SU-DHL-6 (cell line): ENCODE data around the gene EOMES.

Experiments
- H2AFZ ChIP-seq: fragments of 200-600 bp; sonication (generic); 2 replicates; pipeline ENCODE4 v1.6.1; 2014; ENCODE audit warnings: low read depth, mild to moderate bottlenecking, moderate library complexity, mixed read lengths, antibody characterized with exemption, low read length; ENCODE audit not compliant: severe bottlenecking
- H3F3A ChIP-seq: fragments of 200-600 bp; shearing (Covaris generic); 2 replicates; pipeline ENCODE4 v1.6.0; 2016; ENCODE audit warnings: antibody characterized with exemption, mild to moderate bottlenecking; ENCODE audit not compliant: insufficient read depth
- H3K27ac ChIP-seq: fragments of 200-600 bp; sonication (generic); 2 replicates; pipeline ENCODE4 v1.5.1; 2016; ENCODE audit warnings: low read depth, mild to moderate bottlenecking, low read length, moderate library complexity, mixed read lengths
- H3K27me3 ChIP-seq: fragments of 200-600 bp; sonication (generic), shearing (Covaris generic); 2 replicates; pipeline ENCODE4 v1.6.0; 2014; ENCODE audit warnings: mild to moderate bottlenecking, low read length
- H3K36me3 ChIP-seq: fragments of 200-600 bp; sonication (generic); 2 replicates; pipeline ENCODE4 v1.6.1; 2014; ENCODE audit warnings: mild to moderate bottlenecking, low read length, mixed read lengths
- H3K4me2 ChIP-seq: fragments of 300-600, 200-600 bp; shearing (Covaris generic), sonication (generic); 2 replicates; pipeline ENCODE4 v1.6.0; 2014; ENCODE audit warnings: low read length, low read depth, mild to moderate bottlenecking; ENCODE audit not compliant: poor library complexity, severe bottlenecking
- H3K4me3 ChIP-seq: fragments of 200-600 bp; sonication (generic); 2 replicates; pipeline ENCODE4 v1.5.1; 2014; ENCODE audit warnings: antibody characterized with exemption, low read length, mild to moderate bottlenecking, mixed read lengths; ENCODE audit not compliant: insufficient read depth, poor library complexity, severe bottlenecking
- H3K79me2 ChIP-seq: fragments of 200-600 bp; sonication (generic); 2 replicates; pipeline ENCODE4 v1.6.1; 2014; ENCODE audit warnings: mild to moderate bottlenecking, low read length, moderate library complexity; ENCODE audit not compliant: insufficient read depth
- H3K9ac ChIP-seq: fragments of 200-600 bp; sonication (generic); 2 replicates; pipeline ENCODE4 v1.7.0; 2014; ENCODE audit warnings: mild to moderate bottlenecking, low read length
- H3K9me2 ChIP-seq: fragments of 200-600 bp; sonication (generic); replicated peaks from 2 replicates; pipeline ENCODE4 v1.6.1; 2014; ENCODE audit warnings: low read length; ENCODE audit not compliant: insufficient read depth
- H3K9me3 ChIP-seq: fragments of 200-600 bp; sonication (generic); 2 replicates; pipeline ENCODE4 v1.6.1; 2014; ENCODE audit warnings: low read length, mixed read lengths; ENCODE audit not compliant: insufficient read depth
- H4K20me1 ChIP-seq: fragments of 200-600 bp; sonication (generic); 2 replicates; pipeline ENCODE4 v1.6.1; 2014; ENCODE audit warnings: low read depth, mild to moderate bottlenecking, antibody characterized with exemption, low read length, moderate library complexity, mixed read lengths
- EZH2phosphoT487 ChIP-seq: fragments of 200-600 bp; sonication (generic), shearing (Covaris generic); conservative IDR thresholded peaks from 2 replicates; pipeline ENCODE4 v1.6.1; 2018; ENCODE audit warnings: mild to moderate bottlenecking, antibody characterized with exemption, low read length, moderate library complexity, mixed read lengths
- TF ChIP-seq, protein P1 (sequence below): fragments of 200-600 bp; sonication (generic); IDR thresholded peaks from one replicate; pipeline ENCODE4 v1.5.1; 2017; ENCODE audit warnings: antibody characterized with exemption, mild to moderate bottlenecking, low read length, moderate library complexity; ENCODE audit not compliant: insufficient read depth, poor library complexity, severe bottlenecking

The EOMES gene

GRCh38 chr3:27715454-27715806 lies 6.7 kb downstream of the EOMES start:
- TF ChIP-seq EZH2phosphoT487, result no peak
- TF ChIP-seq, protein P1, sequence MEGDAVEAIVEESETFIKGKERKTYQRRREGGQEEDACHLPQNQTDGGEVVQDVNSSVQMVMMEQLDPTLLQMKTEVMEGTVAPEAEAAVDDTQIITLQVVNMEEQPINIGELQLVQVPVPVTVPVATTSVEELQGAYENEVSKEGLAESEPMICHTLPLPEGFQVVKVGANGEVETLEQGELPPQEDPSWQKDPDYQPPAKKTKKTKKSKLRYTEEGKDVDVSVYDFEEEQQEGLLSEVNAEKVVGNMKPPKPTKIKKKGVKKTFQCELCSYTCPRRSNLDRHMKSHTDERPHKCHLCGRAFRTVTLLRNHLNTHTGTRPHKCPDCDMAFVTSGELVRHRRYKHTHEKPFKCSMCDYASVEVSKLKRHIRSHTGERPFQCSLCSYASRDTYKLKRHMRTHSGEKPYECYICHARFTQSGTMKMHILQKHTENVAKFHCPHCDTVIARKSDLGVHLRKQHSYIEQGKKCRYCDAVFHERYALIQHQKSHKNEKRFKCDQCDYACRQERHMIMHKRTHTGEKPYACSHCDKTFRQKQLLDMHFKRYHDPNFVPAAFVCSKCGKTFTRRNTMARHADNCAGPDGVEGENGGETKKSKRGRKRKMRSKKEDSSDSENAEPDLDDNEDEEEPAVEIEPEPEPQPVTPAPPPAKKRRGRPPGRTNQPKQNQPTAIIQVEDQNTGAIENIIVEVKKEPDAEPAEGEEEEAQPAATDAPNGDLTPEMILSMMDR, result no peak
- Histone ChIP-seq H3K36me3 (no peaks in the 10 kb centered on the region), H3K9me3 (no peaks in the 10 kb centered on the region), H3F3A (no peaks in the 10 kb centered on the region), H3K27me3 (no peaks in the 10 kb centered on the region), H3K4me3 (no peak overlapping the region), H3K9ac (no peak overlapping the region), H3K27ac (no peak overlapping the region), H3K79me2 (no peaks in the 10 kb centered on the region), H3K4me2 (no peak overlapping the region), H3K9me2 (no peaks in the 10 kb centered on the region), H2AFZ (no peak overlapping the region), H4K20me1 (no peaks in the 10 kb centered on the region)

GRCh38 chr3:27714692-27715453 lies 7.2 kb downstream of the EOMES start:
- H3K4me2 ChIP-seq, result no peak overlapping the region
- no peaks in the 10 kb centered on the region for H3K79me2 ChIP-seq
- no peak for TF ChIP-seq EZH2phosphoT487
- TF ChIP-seq, protein P1, result no peak
- no peak overlapping the region for H3K9ac ChIP-seq
- H3K4me3 ChIP-seq, result no peak overlapping the region
- no peaks in the 10 kb centered on the region for H4K20me1 ChIP-seq
- no peaks in the 10 kb centered on the region for H3K36me3 ChIP-seq
- no peaks in the 10 kb centered on the region for H3K9me2 ChIP-seq
- no peak overlapping the region for H3K27ac ChIP-seq
- H2AFZ ChIP-seq, result no peak overlapping the region
- no peaks in the 10 kb centered on the region for H3F3A ChIP-seq
- H3K27me3 ChIP-seq, result no peaks in the 10 kb centered on the region
- no peaks in the 10 kb centered on the region for H3K9me3 ChIP-seq

DNA sequence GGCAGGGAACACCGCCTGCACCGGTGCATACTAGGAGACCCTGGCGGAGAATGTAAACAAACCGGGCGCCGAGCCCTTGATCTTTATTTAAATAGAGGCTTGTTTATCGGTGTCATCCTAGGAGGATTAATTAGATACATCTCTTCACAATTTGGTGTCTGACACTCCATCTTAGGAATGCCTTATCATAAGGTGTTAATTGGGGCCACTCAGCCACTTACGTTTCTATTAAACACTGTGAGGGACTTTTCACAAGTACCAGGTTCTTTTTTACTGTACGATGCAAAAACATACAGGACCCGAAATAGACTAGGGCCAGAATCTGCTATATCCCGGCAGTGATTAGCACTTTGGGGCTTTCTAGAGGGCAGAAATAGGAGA lies 8.0 kb downstream of the EOMES start:
- H3K36me3 ChIP-seq, result no peaks in the 10 kb centered on the region
- H4K20me1 ChIP-seq, result no peaks in the 10 kb centered on the region
- no peaks in the 10 kb centered on the region for H3F3A ChIP-seq
- H3K27me3 ChIP-seq, result no peaks in the 10 kb centered on the region
- TF ChIP-seq, protein P1, result no peak
- TF ChIP-seq EZH2phosphoT487, result no peak
- no peak overlapping the region for H3K27ac ChIP-seq
- no peaks in the 10 kb centered on the region for H3K9me3 ChIP-seq
- H3K9ac ChIP-seq, result no peak overlapping the region
- no peaks in the 10 kb centered on the region for H3K9me2 ChIP-seq
- no peak overlapping the region for H3K4me2 ChIP-seq
- H3K79me2 ChIP-seq, result no peaks in the 10 kb centered on the region
- H3K4me3 ChIP-seq, result no peak overlapping the region
- no peak overlapping the region for H2AFZ ChIP-seq
